Motor neuron (in vitro differentiated cells): ENCODE data around the gene TDRD9. TPM values are rescaled to one million over a fixed set of nuclear protein-coding genes. Genes with fewer than 3 reads are reported as not detected.

ENCODE experiments used
- ATAC-seq, 8 experiments: fragments of 200-7000 bp; cut with Tn5 transposase; replicated peaks in 6 of 8; 2 replicates each; pipeline ENCODE4 v1.8.0; 2021; ENCODE audit warnings: mild to moderate bottlenecking in 8 of 8, moderate library complexity in 8 of 8
- H3K27ac ChIP-seq, 2 donors: fragments of 250-450 bp; sonication (Bioruptor Pico); 2 replicates each; pipeline ENCODE4 v1.9.0; 2021; ENCODE audit warnings: antibody characterized with exemption in 2 of 2, mild to moderate bottlenecking in 2 of 2, moderate library complexity in 1 of 2
- H3K4me1 ChIP-seq, 2 donors: fragments of 250-450 bp; sonication (Bioruptor Pico); replicated peaks in 1 of 2; 2 replicates each; pipeline ENCODE4 v1.6.1; 2021; ENCODE audit warnings: antibody characterized with exemption in 2 of 2, mild to moderate bottlenecking in 2 of 2, moderate library complexity in 1 of 2
- H3K4me3 ChIP-seq, 5 donors: fragments of 250-450 bp; sonication (Bioruptor Pico); 2 replicates each; pipeline ENCODE4 v1.9.0; 2021; ENCODE audit warnings: antibody characterized with exemption in 5 of 5, mild to moderate bottlenecking in 5 of 5, moderate library complexity in 4 of 5
- WGBS, 10 experiments: fragments of 450-650 bp; shearing (Covaris generic); methylation state at CpG; one replicate each; pipeline ENCODE4 v1.0.0; 2022; 5-methylcytosine and 5-hydroxymethylcytosine counted together
- in situ Hi-C, 9 experiments: fragments of 400-800 bp; cut with MboI; loops; one replicate each; pipeline ENCODE4 v1.15.0; 2021; ENCODE audit warnings: low sequenced_read_pairs in 9 of 9, low pct_unique_long_range_greater_than_20kb in 2 of 9; ENCODE audit not compliant: unreplicated experiment in 9 of 9
- total RNA-seq, 8 experiments: library from RNA; unstranded; fragments of 300-600 nt; gene quantifications; 2 replicates each; pipeline versions ENCODE4 v1.2.3 to v1.2.4, GENCODE V29; 2022

Gene TDRD9
- total RNA-seq, 8 experiments from 2014 or later = 0.33 TPM; not detected in 7

GRCh38 chr14:104016873-104017650 lies 88.8 kb downstream of the TDRD9 start:
- Histone ChIP-seq H3K4me1 (no peaks in the 10 kb centered on the region), H3K27ac (no peak overlapping the region), H3K4me3 (no peak overlapping the region)
- WGBS, 10 experiments = 13 to 100% (median 65%) methylated on average over 1 to 10 of the region's 11 CpGs; no CpG with 5 or more reads in 1 of the 10 experiments
- in situ Hi-C loops = no loop called here
- ATAC-seq = no peak

GRCh38 chr14:104019029-104019428 lies 90.8 kb downstream of the TDRD9 start:
- Histone ChIP-seq H3K4me3 (no peak overlapping the region), H3K4me1 (no peaks in the 10 kb centered on the region), H3K27ac (no peak overlapping the region)
- in situ Hi-C loops = no loop called here
- 80 to 100% (median 95%) methylated on average over 1 of the region's 1 CpG; no CpG with 5 or more reads in 2 of the 10 experiments for WGBS, 10 experiments
- no peak for ATAC-seq

GRCh38 chr14:104019806-104020205 lies 91.5 kb downstream of the TDRD9 start:
- WGBS, 10 experiments = 0 to 100% (median 75%) methylated on average over 1 to 6 of the region's 7 CpGs; no CpG with 5 or more reads in 3 of the 10 experiments
- in situ Hi-C loops = no loop called here
- no peak overlapping the region for H3K4me3 ChIP-seq
- no peak for ATAC-seq
- H3K27ac ChIP-seq = no peak overlapping the region
- no peaks in the 10 kb centered on the region for H3K4me1 ChIP-seq

- in situ Hi-C loops = no loop called here
- no peaks in the 10 kb centered on the region for H3K4me1 ChIP-seq
- no peak for ATAC-seq
- H3K27ac ChIP-seq = no peak overlapping the region
- H3K4me3 ChIP-seq = no peak overlapping the region
- 0 to 82% (median 69%) methylated on average over 1 to 9 of the region's 9 CpGs; no CpG with 5 or more reads in 3 of the 10 experiments for WGBS, 10 experiments
These were observed 92.2 kb downstream of the TDRD9 start for GRCh38 chr14:104020471-104020870.

GRCh38 chr14:104023325-104024055 lies 95.2 kb downstream of the TDRD9 start:
- in situ Hi-C loops = no loop called here
- no peak for ATAC-seq

GRCh38 chr14:104025534-104025933 lies 97.3 kb downstream of the TDRD9 start:
- Histone ChIP-seq H3K27ac (no peak overlapping the region), H3K4me3 (no peak overlapping the region), H3K4me1 (no peaks in the 10 kb centered on the region)
- ATAC-seq = no peak
- in situ Hi-C loops = no loop called here
- WGBS, 10 experiments = 17 to 100% (median 71%) methylated on average over 1 to 3 of the region's 3 CpGs; no CpG with 5 or more reads in 3 of the 10 experiments

More at GRCh38 chr14:104023325-104024055, 95.2 kb downstream of the TDRD9 start:
- no peaks in the 10 kb centered on the region for H3K4me1 ChIP-seq
- no peak overlapping the region for H3K27ac ChIP-seq
- H3K4me3 ChIP-seq = no peak overlapping the region
- WGBS, 10 experiments = 0 to 100% (median 57%) methylated on average over 1 to 2 of the region's 2 CpGs; no CpG with 5 or more reads in 2 of the 10 experiments

- H3K4me3 ChIP-seq = no peak overlapping the region
- 0 to 100% (median 65%) methylated on average over 1 of the region's 1 CpG; no CpG with 5 or more reads in 2 of the 10 experiments for WGBS, 10 experiments
- no peak overlapping the region for H3K27ac ChIP-seq
- no peak for ATAC-seq
- H3K4me1 ChIP-seq = no peaks in the 10 kb centered on the region
- in situ Hi-C loops = no loop called here
These were observed 97.8 kb downstream of the TDRD9 start for GRCh38 chr14:104026024-104026423.

DNA sequence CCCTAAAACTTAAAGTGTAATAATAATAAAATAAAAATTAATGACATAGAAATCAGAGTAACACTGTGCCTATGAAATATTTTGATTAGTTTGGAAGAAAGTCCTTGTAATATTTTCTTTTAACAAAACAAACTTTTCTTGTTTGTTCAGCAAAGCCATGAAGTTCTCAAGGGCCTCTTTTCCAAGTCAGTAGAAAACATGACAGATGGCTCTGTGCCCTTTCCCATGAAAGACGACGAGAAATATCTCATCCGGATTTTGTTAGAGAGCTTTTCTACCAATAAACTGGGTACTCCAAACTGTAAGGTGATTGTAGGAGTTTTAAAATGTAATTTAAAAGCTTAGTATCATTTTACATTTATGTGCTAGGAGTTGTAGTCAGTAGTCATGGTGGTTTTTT lies 102.7 kb downstream of the TDRD9 start:
- 0 to 100% (median 83%) methylated on average over 3 of the region's 3 CpGs; no CpG with 5 or more reads in 2 of the 10 experiments for WGBS, 10 experiments
- H3K27ac ChIP-seq = no peak overlapping the region
- in situ Hi-C loops = no loop called here
- H3K4me3 ChIP-seq = no peak overlapping the region
- ATAC-seq = no peak
- no peaks in the 10 kb centered on the region for H3K4me1 ChIP-seq

- no peak for ATAC-seq
- Histone ChIP-seq H3K27ac (no peak overlapping the region), H3K4me1 (no peaks in the 10 kb centered on the region), H3K4me3 (no peak overlapping the region)
- in situ Hi-C loops = no loop called here
- whole genome bisulfite sequencing, 10 experiments = 0 to 83% (median 36%) methylated on average over 1 to 5 of the region's 5 CpGs; no CpG with 5 or more reads in 2 of the 10 experiments
These were observed 103.1 kb downstream of the TDRD9 start for GRCh38 chr14:104031384-104031783.

DNA sequence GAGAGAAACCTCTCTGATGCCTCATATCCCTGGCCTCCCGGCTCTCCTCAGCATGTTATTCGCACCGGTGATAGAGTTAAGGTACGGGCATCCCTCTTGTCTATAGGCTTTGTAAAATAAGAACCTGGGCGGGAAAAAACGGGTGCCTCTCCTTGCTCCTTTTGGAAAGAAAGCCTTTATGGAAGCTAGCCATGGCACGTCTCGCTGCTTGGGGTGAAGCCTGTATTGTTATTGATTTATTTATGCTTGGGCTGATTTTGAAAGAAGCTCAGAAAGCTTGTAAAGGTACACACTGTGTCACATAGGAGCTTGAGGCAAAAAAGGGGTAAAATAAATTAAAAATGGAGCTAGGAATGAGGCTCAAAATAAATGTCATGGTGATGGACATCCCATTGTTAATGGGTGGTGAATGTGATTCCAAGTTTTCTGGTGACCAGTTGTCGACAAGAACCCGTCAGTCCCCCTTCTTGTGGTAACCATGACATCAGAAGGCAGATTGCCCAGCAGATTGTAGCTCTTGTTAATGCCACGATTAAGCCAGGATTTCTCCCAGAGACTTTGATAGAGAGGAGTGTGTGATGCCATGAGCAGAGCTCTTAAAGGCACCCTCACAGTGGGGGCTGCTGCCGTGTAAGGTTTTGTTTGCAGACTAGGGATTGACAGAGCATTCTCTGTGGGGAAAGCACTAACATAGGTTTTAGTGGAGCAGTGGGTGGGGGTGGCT lies 106.9 kb downstream of the TDRD9 start:
- H3K4me1 ChIP-seq = no peaks in the 10 kb centered on the region
- in situ Hi-C loops = no loop called here
- H3K27ac ChIP-seq = no peak overlapping the region
- WGBS, 10 experiments = 22 to 88% (median 66%) methylated on average over 1 to 11 of the region's 12 CpGs
- peak in 2 of 8 experiments; percentile 39 to 68 for ATAC-seq
- no peak overlapping the region for H3K4me3 ChIP-seq

- 0 to 100% (median 63%) methylated on average over 2 to 7 of the region's 7 CpGs for WGBS, 10 experiments
- H3K4me1 ChIP-seq = no peaks in the 10 kb centered on the region
- no peak overlapping the region for H3K27ac ChIP-seq
- no peak overlapping the region for H3K4me3 ChIP-seq
- in situ Hi-C loops = no loop called here
- peak in 7 of 8 experiments; percentile 57 to 98 (median 87) for ATAC-seq
These were observed 108.0 kb downstream of the TDRD9 start for GRCh38 chr14:104036212-104036611.

- Histone ChIP-seq H3K4me3 (no peak overlapping the region), H3K27ac (no peak overlapping the region), H3K4me1 (no peaks in the 10 kb centered on the region)
- 40 to 90% (median 80%) methylated on average over 1 to 12 of the region's 14 CpGs; no CpG with 5 or more reads in 3 of the 10 experiments for WGBS, 10 experiments
- in situ Hi-C loops = no loop called here
- ATAC-seq = no peak
These were observed 108.8 kb downstream of the TDRD9 start for GRCh38 chr14:104037074-104037473.

GRCh38 chr14:104037903-104038302 lies 109.6 kb downstream of the TDRD9 start:
- H3K4me3 ChIP-seq = no peak overlapping the region
- in situ Hi-C loops = no loop called here
- H3K4me1 ChIP-seq = no peaks in the 10 kb centered on the region
- no peak for ATAC-seq
- 30 to 100% (median 63%) methylated on average over 1 to 3 of the region's 3 CpGs; no CpG with 5 or more reads in 6 of the 10 experiments for WGBS, 10 experiments
- no peak overlapping the region for H3K27ac ChIP-seq
